Kidney (tissue), 14 donors: Measurements from ENCODE around the gene ULK3. TPM values are rescaled to one million over a fixed set of nuclear protein-coding genes. Genes with fewer than 3 reads are reported as not detected.
A peak's percentile ranks its signal among the peaks of the same experiment; 100 is the strongest.

Experiments
- DNase-seq, 5 donors: peaks; one replicate each; pipeline ENCODE4 v3.0.0-alpha.2; 2013 to 2020
- FAIRE-seq: peaks from 2 replicates; lab custom pipeline; 2012; peaks lifted over from hg19 to GRCh38; lab: Jason Lieb, UNC
- H3K27ac ChIP-seq, 2 donors: one replicate each; pipeline ENCODE4 v1.7.0; 2013; ENCODE audit warnings: low read depth in 2 of 2, low read length in 2 of 2, inconsistent platforms in 1 of 2
- H3K27me3 ChIP-seq: one replicate; pipeline ENCODE4 v1.7.1; 2013; ENCODE audit warnings: low read length, inconsistent platforms; ENCODE audit not compliant: control insufficient read depth, insufficient read depth
- H3K36me3 ChIP-seq, 3 donors: one replicate each; pipeline versions ENCODE4 v1.7.0 to v1.7.1; 2013; ENCODE audit warnings: low read length in 3 of 3, control low read depth in 1 of 3, inconsistent platforms in 1 of 3; ENCODE audit not compliant: insufficient read depth in 3 of 3, control insufficient read depth in 2 of 3
- H3K4me1 ChIP-seq, 3 donors: one replicate each; pipeline versions ENCODE4 v1.7.0 to v1.7.1; 2013; ENCODE audit warnings: low read length in 3 of 3, inconsistent platforms in 1 of 3, low read depth in 1 of 3; ENCODE audit not compliant: control insufficient read depth in 2 of 3, insufficient read depth in 2 of 3
- H3K4me3 ChIP-seq, 3 donors: one replicate each; pipeline versions ENCODE4 v1.7.0 to v1.8.1; 2013; ENCODE audit warnings: low read length in 3 of 3, control low read depth in 1 of 3, inconsistent platforms in 1 of 3
- H3K9ac ChIP-seq, 3 donors: one replicate each; pipeline versions ENCODE4 v1.7.0 to v1.7.1; 2013; ENCODE audit warnings: low read length in 3 of 3, control low read depth in 1 of 3, inconsistent platforms in 1 of 3
- H3K9me3 ChIP-seq, 3 donors: one replicate each; pipeline versions ENCODE4 v1.7.0 to v1.7.1; 2013; ENCODE audit warnings: low read length in 3 of 3, control low read depth in 1 of 3, inconsistent platforms in 1 of 3; ENCODE audit not compliant: control insufficient read depth in 2 of 3, insufficient read depth in 1 of 3
- intact Hi-C: fragments of 100-400 bp; cut with DNase I; formaldehyde crosslinking; loops from one replicate; pipeline ENCODE4 v1.11.1; 2022
- polyA plus RNA-seq: library from polyadenylated mRNA; stranded (reverse); fragments of 350-450 nt; fragmentation: Illumina TruSeq; extraction: RNeasy Lipid Tissue Mini Kit (QIAGEN cat#74804); gene quantifications from one replicate; pipeline ENCODE4 v1.2.3, GENCODE V29; 2014; ENCODE audit warnings: low read depth, low replicate concordance; ENCODE audit not compliant: insufficient read depth
- total RNA-seq: library from RNA; stranded (reverse); fragmentation: NEBNext Ultra II Directional; extraction: Animal tissue kit (Norgen Biotek cat#: 25700); gene quantifications from one replicate; pipeline ENCODE4 v1.2.1, GENCODE V29; 2021
- TF ChIP-seq, protein P1 (sequence below): IDR thresholded peaks from 3 replicates; pipeline ENCODE4 v1.5.1; 2012; ENCODE audit warnings: mild to moderate bottlenecking, moderate library complexity, borderline replicate concordance; ENCODE audit not compliant: insufficient read depth; ENCODE audit errors: extremely low read depth
- donor health status: control.
- donor health status: control.
- donor health status: control.
- donor health status: control.
- donor health status: control.
- donor health status: DM: yes; HTN: yes; CAD: no.
- donor health status: Normal renal cell carcinoma (clear cell type).

The ULK3 gene
- total and polyA plus RNA-seq, 2 donors from 2014 or later = 34.5 to 36.1 TPM

- no peak for DNase-seq
- intact Hi-C loops = no loop called here
- TF ChIP-seq, protein P1, sequence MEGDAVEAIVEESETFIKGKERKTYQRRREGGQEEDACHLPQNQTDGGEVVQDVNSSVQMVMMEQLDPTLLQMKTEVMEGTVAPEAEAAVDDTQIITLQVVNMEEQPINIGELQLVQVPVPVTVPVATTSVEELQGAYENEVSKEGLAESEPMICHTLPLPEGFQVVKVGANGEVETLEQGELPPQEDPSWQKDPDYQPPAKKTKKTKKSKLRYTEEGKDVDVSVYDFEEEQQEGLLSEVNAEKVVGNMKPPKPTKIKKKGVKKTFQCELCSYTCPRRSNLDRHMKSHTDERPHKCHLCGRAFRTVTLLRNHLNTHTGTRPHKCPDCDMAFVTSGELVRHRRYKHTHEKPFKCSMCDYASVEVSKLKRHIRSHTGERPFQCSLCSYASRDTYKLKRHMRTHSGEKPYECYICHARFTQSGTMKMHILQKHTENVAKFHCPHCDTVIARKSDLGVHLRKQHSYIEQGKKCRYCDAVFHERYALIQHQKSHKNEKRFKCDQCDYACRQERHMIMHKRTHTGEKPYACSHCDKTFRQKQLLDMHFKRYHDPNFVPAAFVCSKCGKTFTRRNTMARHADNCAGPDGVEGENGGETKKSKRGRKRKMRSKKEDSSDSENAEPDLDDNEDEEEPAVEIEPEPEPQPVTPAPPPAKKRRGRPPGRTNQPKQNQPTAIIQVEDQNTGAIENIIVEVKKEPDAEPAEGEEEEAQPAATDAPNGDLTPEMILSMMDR = peak; percentile 6
- no peaks in the 10 kb centered on the region for H3K9me3 ChIP-seq
- no peaks in the 10 kb centered on the region for H3K4me1 ChIP-seq
- no peak overlapping the region for H3K27ac ChIP-seq
- no peak overlapping the region for H3K4me3 ChIP-seq
- no peaks in the 10 kb centered on the region for H3K27me3 ChIP-seq
- no peak overlapping the region for H3K9ac ChIP-seq
- H3K36me3 ChIP-seq = no peaks in the 10 kb centered on the region
- FAIRE-seq = no peak
These were observed 25.6 kb downstream of the ULK3 start for GRCh38 chr15:74817370-74817737.

- TF ChIP-seq, protein P1 = no peak
- intact Hi-C loops = no loop called here
- no peaks in the 10 kb centered on the region for H3K27me3 ChIP-seq
- no peaks in the 10 kb centered on the region for H3K36me3 ChIP-seq
- no peaks in the 10 kb centered on the region for H3K4me1 ChIP-seq
- no peak overlapping the region for H3K27ac ChIP-seq
- H3K9me3 ChIP-seq = no peaks in the 10 kb centered on the region
- H3K9ac ChIP-seq = no peak overlapping the region
- no peak for FAIRE-seq
- H3K4me3 ChIP-seq = no peak overlapping the region
- DNase-seq = no peak
These were observed 26.2 kb downstream of the ULK3 start for GRCh38 chr15:74816624-74817369.

DNA sequence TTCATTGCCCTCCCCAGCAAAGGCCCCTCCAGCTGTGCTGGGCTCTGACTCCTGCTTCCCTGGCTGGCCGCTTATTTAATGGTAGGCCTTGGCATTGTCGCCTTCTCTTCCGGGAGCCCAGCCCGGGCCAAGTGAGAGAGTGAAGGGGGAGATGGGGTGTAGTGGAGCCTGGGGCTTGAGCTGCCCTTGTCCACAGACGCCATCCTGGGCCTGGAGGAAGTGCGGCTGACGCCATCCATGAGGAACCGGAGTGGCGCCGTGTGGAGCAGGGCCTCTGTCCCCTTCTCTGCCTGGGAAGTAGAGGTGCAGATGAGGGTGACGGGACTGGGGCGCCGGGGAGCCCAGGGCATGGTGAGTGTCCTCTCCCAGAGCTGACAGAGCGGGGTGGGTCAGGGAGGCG is 27.0 kb downstream of the ULK3 start:
- H3K27ac ChIP-seq = no peak overlapping the region
- FAIRE-seq = no peak

More for the DNA sequence above, 27.0 kb downstream of the ULK3 start:
- intact Hi-C loops = no loop called here
- H3K4me3 ChIP-seq = no peak overlapping the region
- H3K4me1 ChIP-seq = no peaks in the 10 kb centered on the region
- TF ChIP-seq, protein P1 = no peak
- H3K27me3 ChIP-seq = no peaks in the 10 kb centered on the region
- H3K9me3 ChIP-seq = no peaks in the 10 kb centered on the region
- H3K9ac ChIP-seq = no peak overlapping the region
- H3K36me3 ChIP-seq = no peaks in the 10 kb centered on the region
- DNase-seq = no peak
